ENCODE data around the gene SLC12A3. TPM values are rescaled to one million over a fixed set of nuclear protein-coding genes. Genes with fewer than 3 reads are reported as not detected.

SLC12A3 gene
- total RNA-seq, 1 experiment from 2014 or later = not detected

DNA sequence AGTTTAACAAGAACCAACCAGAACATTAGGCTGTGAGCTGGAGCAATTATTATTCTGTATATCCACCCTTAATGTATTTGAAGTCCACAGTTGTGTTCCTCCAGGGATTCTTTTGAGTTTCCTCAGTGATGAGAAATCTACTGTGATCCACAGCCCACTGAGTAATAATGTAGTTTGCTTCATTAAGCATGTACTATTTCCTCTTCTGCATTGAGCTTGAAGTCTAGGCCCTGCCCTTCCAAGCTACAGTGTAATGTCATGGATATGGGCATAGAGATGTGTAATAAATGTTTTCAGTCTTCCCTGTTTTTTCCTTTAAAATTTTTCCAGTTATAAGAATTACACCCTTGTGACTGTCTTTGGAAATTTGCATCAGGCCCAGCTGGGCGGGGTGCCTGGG, 36.4 kb upstream of the SLC12A3 start (continued):
- TF ChIP-seq, protein P1, sequence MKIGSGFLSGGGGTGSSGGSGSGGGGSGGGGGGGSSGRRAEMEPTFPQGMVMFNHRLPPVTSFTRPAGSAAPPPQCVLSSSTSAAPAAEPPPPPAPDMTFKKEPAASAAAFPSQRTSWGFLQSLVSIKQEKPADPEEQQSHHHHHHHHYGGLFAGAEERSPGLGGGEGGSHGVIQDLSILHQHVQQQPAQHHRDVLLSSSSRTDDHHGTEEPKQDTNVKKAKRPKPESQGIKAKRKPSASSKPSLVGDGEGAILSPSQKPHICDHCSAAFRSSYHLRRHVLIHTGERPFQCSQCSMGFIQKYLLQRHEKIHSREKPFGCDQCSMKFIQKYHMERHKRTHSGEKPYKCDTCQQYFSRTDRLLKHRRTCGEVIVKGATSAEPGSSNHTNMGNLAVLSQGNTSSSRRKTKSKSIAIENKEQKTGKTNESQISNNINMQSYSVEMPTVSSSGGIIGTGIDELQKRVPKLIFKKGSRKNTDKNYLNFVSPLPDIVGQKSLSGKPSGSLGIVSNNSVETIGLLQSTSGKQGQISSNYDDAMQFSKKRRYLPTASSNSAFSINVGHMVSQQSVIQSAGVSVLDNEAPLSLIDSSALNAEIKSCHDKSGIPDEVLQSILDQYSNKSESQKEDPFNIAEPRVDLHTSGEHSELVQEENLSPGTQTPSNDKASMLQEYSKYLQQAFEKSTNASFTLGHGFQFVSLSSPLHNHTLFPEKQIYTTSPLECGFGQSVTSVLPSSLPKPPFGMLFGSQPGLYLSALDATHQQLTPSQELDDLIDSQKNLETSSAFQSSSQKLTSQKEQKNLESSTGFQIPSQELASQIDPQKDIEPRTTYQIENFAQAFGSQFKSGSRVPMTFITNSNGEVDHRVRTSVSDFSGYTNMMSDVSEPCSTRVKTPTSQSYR (CRISPR knock-in tag; IDR thresholded peaks at IDR 0.05) = no peak

DNA sequence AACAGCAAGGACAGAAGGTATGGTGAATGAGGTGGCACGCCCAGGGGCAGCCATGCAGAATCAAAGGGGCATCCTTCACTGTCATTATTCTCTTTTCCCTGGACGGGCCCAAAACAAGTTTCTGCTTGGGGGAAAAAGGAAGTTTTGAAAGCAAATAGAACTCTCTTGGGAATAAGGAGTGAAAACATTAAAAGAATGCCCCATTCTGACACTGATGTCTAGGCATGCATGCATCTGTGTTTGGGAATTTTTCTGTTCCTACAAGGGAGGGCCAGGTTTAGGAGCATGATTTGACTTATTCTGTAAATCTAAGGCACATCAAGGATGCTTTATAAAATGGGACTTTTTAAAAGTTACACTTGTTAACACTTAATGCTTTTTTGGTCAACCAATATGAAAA, 34.3 kb upstream of the SLC12A3 start:
- Mint-ChIP-seq H3K27me3 (ENCODE audit: low read depth) (no peaks in the 10 kb centered on the region), H3K4me3 (no peak overlapping the region), H3K9me3 (no peaks in the 10 kb centered on the region), H3K27ac (no peak overlapping the region), H3K36me3 (peaks cover 56% of the 10 kb centered on the region), H3K4me1 (no peaks in the 10 kb centered on the region)
- no peak for ATAC-seq
- ChIA-PET POLR2A (no interaction called here), CTCF (interaction anchor here (0.7 kb wide), 1 partner anchor 632 kb away, joined by 3 read pairs; the partner anchor contains the start of gene POLR2C)
- TF ChIP-seq RELA (CRISPR knock-in tag; IDR thresholded peaks at IDR 0.05; ENCODE audit: borderline replicate concordance) = no peak
- TF ChIP-seq, protein P2, sequence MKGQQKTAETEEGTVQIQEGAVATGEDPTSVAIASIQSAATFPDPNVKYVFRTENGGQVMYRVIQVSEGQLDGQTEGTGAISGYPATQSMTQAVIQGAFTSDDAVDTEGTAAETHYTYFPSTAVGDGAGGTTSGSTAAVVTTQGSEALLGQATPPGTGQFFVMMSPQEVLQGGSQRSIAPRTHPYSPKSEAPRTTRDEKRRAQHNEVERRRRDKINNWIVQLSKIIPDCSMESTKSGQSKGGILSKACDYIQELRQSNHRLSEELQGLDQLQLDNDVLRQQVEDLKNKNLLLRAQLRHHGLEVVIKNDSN (CRISPR knock-in tag; IDR thresholded peaks at IDR 0.05) = no peak
- TF ChIP-seq, protein P3, sequence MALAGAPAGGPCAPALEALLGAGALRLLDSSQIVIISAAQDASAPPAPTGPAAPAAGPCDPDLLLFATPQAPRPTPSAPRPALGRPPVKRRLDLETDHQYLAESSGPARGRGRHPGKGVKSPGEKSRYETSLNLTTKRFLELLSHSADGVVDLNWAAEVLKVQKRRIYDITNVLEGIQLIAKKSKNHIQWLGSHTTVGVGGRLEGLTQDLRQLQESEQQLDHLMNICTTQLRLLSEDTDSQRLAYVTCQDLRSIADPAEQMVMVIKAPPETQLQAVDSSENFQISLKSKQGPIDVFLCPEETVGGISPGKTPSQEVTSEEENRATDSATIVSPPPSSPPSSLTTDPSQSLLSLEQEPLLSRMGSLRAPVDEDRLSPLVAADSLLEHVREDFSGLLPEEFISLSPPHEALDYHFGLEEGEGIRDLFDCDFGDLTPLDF (CRISPR knock-in tag; IDR thresholded peaks at IDR 0.05) = no peak
- TF ChIP-seq NR1H2 (CRISPR knock-in tag; IDR thresholded peaks at IDR 0.05) = no peak
- TF ChIP-seq, protein P4, sequence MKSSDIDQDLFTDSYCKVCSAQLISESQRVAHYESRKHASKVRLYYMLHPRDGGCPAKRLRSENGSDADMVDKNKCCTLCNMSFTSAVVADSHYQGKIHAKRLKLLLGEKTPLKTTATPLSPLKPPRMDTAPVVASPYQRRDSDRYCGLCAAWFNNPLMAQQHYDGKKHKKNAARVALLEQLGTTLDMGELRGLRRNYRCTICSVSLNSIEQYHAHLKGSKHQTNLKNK (CRISPR knock-in tag; IDR thresholded peaks at IDR 0.05) = no peak
- TF ChIP-seq ZNF263 (CRISPR knock-in tag; IDR thresholded peaks at IDR 0.05; ENCODE audit: low read depth) = no peak
- no peak for DNase-seq (ENCODE audit: low spot score)

DNA sequence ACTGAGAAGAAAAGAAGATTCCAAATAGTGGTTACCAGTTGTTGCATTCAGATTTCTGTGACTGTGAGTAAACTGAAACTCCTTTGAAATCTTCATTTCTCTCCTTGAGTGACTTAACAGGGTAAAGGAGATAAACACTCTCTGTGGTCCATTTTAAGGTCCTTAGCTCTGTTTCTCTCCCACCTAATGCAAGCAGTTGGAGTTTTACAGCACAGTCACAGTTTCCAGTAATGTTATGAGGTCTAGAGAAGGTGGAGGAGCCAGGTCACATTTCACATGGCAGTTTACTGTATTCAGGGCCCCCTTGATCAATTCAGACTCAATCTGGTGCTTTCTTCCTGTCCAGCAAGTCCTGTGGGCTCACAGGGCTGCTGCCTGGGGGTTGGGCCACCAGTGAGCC, 32.2 kb upstream of the SLC12A3 start:
- TF ChIP-seq, protein P5, sequence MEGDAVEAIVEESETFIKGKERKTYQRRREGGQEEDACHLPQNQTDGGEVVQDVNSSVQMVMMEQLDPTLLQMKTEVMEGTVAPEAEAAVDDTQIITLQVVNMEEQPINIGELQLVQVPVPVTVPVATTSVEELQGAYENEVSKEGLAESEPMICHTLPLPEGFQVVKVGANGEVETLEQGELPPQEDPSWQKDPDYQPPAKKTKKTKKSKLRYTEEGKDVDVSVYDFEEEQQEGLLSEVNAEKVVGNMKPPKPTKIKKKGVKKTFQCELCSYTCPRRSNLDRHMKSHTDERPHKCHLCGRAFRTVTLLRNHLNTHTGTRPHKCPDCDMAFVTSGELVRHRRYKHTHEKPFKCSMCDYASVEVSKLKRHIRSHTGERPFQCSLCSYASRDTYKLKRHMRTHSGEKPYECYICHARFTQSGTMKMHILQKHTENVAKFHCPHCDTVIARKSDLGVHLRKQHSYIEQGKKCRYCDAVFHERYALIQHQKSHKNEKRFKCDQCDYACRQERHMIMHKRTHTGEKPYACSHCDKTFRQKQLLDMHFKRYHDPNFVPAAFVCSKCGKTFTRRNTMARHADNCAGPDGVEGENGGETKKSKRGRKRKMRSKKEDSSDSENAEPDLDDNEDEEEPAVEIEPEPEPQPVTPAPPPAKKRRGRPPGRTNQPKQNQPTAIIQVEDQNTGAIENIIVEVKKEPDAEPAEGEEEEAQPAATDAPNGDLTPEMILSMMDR (IDR thresholded peaks at IDR 0.05) = no peak
- TF ChIP-seq, protein P6, sequence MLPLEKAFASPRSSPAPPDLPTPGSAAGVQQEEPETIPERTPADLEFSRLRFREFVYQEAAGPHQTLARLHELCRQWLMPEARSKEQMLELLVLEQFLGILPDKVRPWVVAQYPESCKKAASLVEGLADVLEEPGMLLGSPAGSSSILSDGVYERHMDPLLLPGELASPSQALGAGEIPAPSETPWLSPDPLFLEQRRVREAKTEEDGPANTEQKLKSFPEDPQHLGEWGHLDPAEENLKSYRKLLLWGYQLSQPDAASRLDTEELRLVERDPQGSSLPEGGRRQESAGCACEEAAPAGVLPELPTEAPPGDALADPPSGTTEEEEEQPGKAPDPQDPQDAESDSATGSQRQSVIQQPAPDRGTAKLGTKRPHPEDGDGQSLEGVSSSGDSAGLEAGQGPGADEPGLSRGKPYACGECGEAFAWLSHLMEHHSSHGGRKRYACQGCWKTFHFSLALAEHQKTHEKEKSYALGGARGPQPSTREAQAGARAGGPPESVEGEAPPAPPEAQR (CRISPR knock-in tag; IDR thresholded peaks at IDR 0.05) = no peak
- TF ChIP-seq ZNF396 (CRISPR knock-in tag; IDR thresholded peaks at IDR 0.05; ENCODE audit: borderline replicate concordance) (no peak), SOX15 (CRISPR knock-in tag; IDR thresholded peaks at IDR 0.05) (no peak)
- TF ChIP-seq, protein P7, sequence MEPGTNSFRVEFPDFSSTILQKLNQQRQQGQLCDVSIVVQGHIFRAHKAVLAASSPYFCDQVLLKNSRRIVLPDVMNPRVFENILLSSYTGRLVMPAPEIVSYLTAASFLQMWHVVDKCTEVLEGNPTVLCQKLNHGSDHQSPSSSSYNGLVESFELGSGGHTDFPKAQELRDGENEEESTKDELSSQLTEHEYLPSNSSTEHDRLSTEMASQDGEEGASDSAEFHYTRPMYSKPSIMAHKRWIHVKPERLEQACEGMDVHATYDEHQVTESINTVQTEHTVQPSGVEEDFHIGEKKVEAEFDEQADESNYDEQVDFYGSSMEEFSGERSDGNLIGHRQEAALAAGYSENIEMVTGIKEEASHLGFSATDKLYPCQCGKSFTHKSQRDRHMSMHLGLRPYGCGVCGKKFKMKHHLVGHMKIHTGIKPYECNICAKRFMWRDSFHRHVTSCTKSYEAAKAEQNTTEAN (CRISPR knock-in tag; IDR thresholded peaks at IDR 0.05) = no peak
- TF ChIP-seq, protein P8, sequence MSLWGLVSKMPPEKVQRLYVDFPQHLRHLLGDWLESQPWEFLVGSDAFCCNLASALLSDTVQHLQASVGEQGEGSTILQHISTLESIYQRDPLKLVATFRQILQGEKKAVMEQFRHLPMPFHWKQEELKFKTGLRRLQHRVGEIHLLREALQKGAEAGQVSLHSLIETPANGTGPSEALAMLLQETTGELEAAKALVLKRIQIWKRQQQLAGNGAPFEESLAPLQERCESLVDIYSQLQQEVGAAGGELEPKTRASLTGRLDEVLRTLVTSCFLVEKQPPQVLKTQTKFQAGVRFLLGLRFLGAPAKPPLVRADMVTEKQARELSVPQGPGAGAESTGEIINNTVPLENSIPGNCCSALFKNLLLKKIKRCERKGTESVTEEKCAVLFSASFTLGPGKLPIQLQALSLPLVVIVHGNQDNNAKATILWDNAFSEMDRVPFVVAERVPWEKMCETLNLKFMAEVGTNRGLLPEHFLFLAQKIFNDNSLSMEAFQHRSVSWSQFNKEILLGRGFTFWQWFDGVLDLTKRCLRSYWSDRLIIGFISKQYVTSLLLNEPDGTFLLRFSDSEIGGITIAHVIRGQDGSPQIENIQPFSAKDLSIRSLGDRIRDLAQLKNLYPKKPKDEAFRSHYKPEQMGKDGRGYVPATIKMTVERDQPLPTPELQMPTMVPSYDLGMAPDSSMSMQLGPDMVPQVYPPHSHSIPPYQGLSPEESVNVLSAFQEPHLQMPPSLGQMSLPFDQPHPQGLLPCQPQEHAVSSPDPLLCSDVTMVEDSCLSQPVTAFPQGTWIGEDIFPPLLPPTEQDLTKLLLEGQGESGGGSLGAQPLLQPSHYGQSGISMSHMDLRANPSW (CRISPR knock-in tag; conservative IDR thresholded peaks at IDR 0.05; ENCODE audit: low read depth) = no peak
- H3K27me3 Mint-ChIP-seq (ENCODE audit: low read depth) = no peaks in the 10 kb centered on the region
- no peak overlapping the region for H3K4me3 Mint-ChIP-seq
- POLR2A ChIA-PET = no interaction called here
- DNase-seq (ENCODE audit: low spot score) (no peak), ATAC-seq (no peak)
- no peak overlapping the region for H3K27ac Mint-ChIP-seq
- no peaks in the 10 kb centered on the region for H3K9me3 Mint-ChIP-seq
- H3K36me3 Mint-ChIP-seq = peaks cover 63% of the 10 kb centered on the region
- H3K4me1 Mint-ChIP-seq = no peaks in the 10 kb centered on the region
- CTCF ChIA-PET = no interaction called here

Measured in WTC11 (cell line).